IMR-90 (cell line): ENCODE measurements around the gene CELA1. TPM values are rescaled to one million over a fixed set of nuclear protein-coding genes. Genes with fewer than 3 reads are reported as not detected.
A peak's percentile ranks its signal among the peaks of the same experiment; 100 is the strongest.

Experiments used
- ATAC-seq: fragments of 200-7000 bp; cut with Tn5 transposase; 2 replicates; pipeline ENCODE4 v1.9.1; 2020; ENCODE audit warnings: low read depth, mild to moderate bottlenecking, moderate library complexity
- BruUV-seq: library from RNA; stranded (reverse); fragments of 400-500 nt; replicated peaks from 2 replicates; lab custom pipeline; 2021; lab: Mats Ljungman, UMichigan
- CTCF ChIA-PET: fragments of 300-600 bp; formaldehyde crosslinking; extraction: SDS; loops from one replicate; lab custom pipeline; 2021; ENCODE audit warnings: antibody characterized with exemption; lab: Yijun Ruan, JAX
- POLR2A ChIA-PET: fragments of 300-600 bp; sonication (Branson Sonifier 250); formaldehyde crosslinking; loops from one replicate; lab custom pipeline; 2022; ENCODE audit warnings: antibody characterized with exemption; ENCODE audit not compliant: unreplicated experiment; lab: Charles Lee
- DNase-seq: peaks from one replicate; pipeline ENCODE4 v3.0.0; 2013
- H2AFZ ChIP-seq: replicated peaks from 2 replicates; pipeline ENCODE3; 2013; ENCODE audit warnings: low read length, mild to moderate bottlenecking; ENCODE audit not compliant: poor library complexity
- H2AK5ac ChIP-seq: 2 replicates; pipeline ENCODE4 v1.6.1; 2013; ENCODE audit warnings: low read depth, low read length, inconsistent platforms
- H2AK9ac ChIP-seq: replicated peaks from 2 replicates; pipeline ENCODE3; 2013; ENCODE audit warnings: mild to moderate bottlenecking, low read depth, low read length, moderate library complexity; ENCODE audit not compliant: poor library complexity
- H2BK120ac ChIP-seq: 2 replicates; pipeline ENCODE4 v1.6.1; 2013; ENCODE audit warnings: low read depth, low read length, inconsistent platforms
- H2BK15ac ChIP-seq: 3 replicates; pipeline ENCODE4 v1.6.1; 2013; ENCODE audit warnings: low read depth, low read length, inconsistent platforms
- H2BK20ac ChIP-seq: 2 replicates; pipeline ENCODE4 v1.6.1; 2013; ENCODE audit warnings: low read depth, mild to moderate bottlenecking, inconsistent platforms, low read length, moderate library complexity
- H2BK5ac ChIP-seq: 2 replicates; pipeline ENCODE4 v1.6.1; 2013; ENCODE audit warnings: mild to moderate bottlenecking, low read depth, low read length, inconsistent platforms; ENCODE audit not compliant: poor library complexity, severe bottlenecking
- H3K14ac ChIP-seq: replicated peaks from 2 replicates; pipeline ENCODE4 v1.6.1; 2013; ENCODE audit warnings: low read depth, low read length, inconsistent platforms
- H3K18ac ChIP-seq: 2 replicates; pipeline ENCODE4 v1.6.1; 2013; ENCODE audit warnings: low read depth, low read length, control low read depth
- H3K23ac ChIP-seq: 2 replicates; pipeline ENCODE4 v1.6.1; 2013; ENCODE audit warnings: low read depth, low read length, inconsistent platforms
- H3K27ac ChIP-seq: 2 replicates; pipeline ENCODE4 v1.5.1; 2013; ENCODE audit warnings: mild to moderate bottlenecking, control low read depth, low read length; ENCODE audit not compliant: insufficient read depth
- H3K27me3 ChIP-seq: 2 replicates; pipeline ENCODE4 v1.6.1; 2013; ENCODE audit warnings: low read length; ENCODE audit not compliant: control insufficient read depth, insufficient read depth
- H3K36me3 ChIP-seq: 2 replicates; pipeline ENCODE4 v1.6.1; 2013; ENCODE audit warnings: low read length, mixed read lengths; ENCODE audit not compliant: control insufficient read depth, insufficient read depth
- H3K4ac ChIP-seq: 2 replicates; pipeline ENCODE4 v1.6.1; 2013; ENCODE audit warnings: low read depth, low read length, inconsistent platforms
- H3K4me1 ChIP-seq: 2 replicates; pipeline ENCODE4 v1.6.1; 2013; ENCODE audit warnings: low read length, mixed read lengths; ENCODE audit not compliant: control insufficient read depth, insufficient read depth
- H3K4me2 ChIP-seq: 2 replicates; pipeline ENCODE4 v1.6.1; 2013; ENCODE audit warnings: low read depth, mild to moderate bottlenecking, control low read depth, low read length, moderate library complexity
- H3K4me3 ChIP-seq: 2 replicates; pipeline ENCODE4 v1.5.1; 2013; ENCODE audit warnings: low read depth, mild to moderate bottlenecking, control low read depth, low read length, moderate library complexity; ENCODE audit not compliant: insufficient read depth
- H3K56ac ChIP-seq: 2 replicates; pipeline ENCODE4 v1.6.1; 2013; ENCODE audit warnings: low read length, inconsistent platforms; ENCODE audit not compliant: insufficient read depth; ENCODE audit errors: extremely low read depth
- H3K79me1 ChIP-seq, 2 experiments: 2 replicates each; pipeline ENCODE4 v1.6.1; 2013; ENCODE audit warnings: low read length in 2 of 2, inconsistent platforms in 1 of 2, low read depth in 1 of 2
- H3K9ac ChIP-seq: 2 replicates; pipeline ENCODE4 v1.6.1; 2013; ENCODE audit warnings: low read depth, low read length, control low read depth
- H3K9me1 ChIP-seq: 2 replicates; pipeline ENCODE4 v1.6.1; 2013; ENCODE audit warnings: low read length, inconsistent platforms; ENCODE audit not compliant: insufficient read depth
- H3K9me3 ChIP-seq: 2 replicates; pipeline ENCODE4 v1.6.1; 2013; ENCODE audit warnings: low read length; ENCODE audit not compliant: control insufficient read depth, insufficient read depth
- H4K20me1 ChIP-seq: 2 replicates; pipeline ENCODE4 v1.6.1; 2013; ENCODE audit warnings: low read length, inconsistent platforms; ENCODE audit not compliant: insufficient read depth
- H4K5ac ChIP-seq: 2 replicates; pipeline ENCODE4 v1.6.1; 2013; ENCODE audit warnings: mild to moderate bottlenecking, low read depth, low read length, control low read depth
- H4K8ac ChIP-seq, 2 experiments: 2 replicates each; pipeline ENCODE4 v1.6.1; 2013; ENCODE audit warnings: low read depth in 2 of 2, low read length in 2 of 2, control low read depth in 1 of 2, inconsistent platforms in 1 of 2
- H4K91ac ChIP-seq: 2 replicates; pipeline ENCODE4 v1.6.1; 2013; ENCODE audit warnings: low read depth, low read length, inconsistent platforms; ENCODE audit not compliant: insufficient read depth
- BHLHE40 ChIP-seq: fragments of 150-350 bp; IDR thresholded peaks from 2 replicates; pipeline ENCODE4 v1.6.1; 2016; ENCODE audit warnings: mild to moderate bottlenecking, low read depth, low read length
- CEBPB ChIP-seq: IDR thresholded peaks from 2 replicates; pipeline ENCODE4 v1.6.1; 2012; ENCODE audit warnings: low read depth, low read length, improper control_type of control experiment
- CHD1 ChIP-seq: IDR thresholded peaks from 2 replicates; pipeline ENCODE4 v1.6.1; 2012; ENCODE audit warnings: low read depth, low read length, improper control_type of control experiment
- CTCF ChIP-seq: conservative IDR thresholded peaks from 2 replicates; pipeline ENCODE4 v1.5.1; 2012; ENCODE audit warnings: mild to moderate bottlenecking, low read depth, low read length, improper control_type of control experiment
- FOS ChIP-seq: fragments of 150-350 bp; IDR thresholded peaks from 2 replicates; pipeline ENCODE4 v1.6.1; 2016; ENCODE audit warnings: low read depth, low read length
- MAFK ChIP-seq: IDR thresholded peaks from 2 replicates; pipeline ENCODE4 v1.6.1; 2012; ENCODE audit warnings: low read depth, low read length, improper control_type of control experiment
- MAZ ChIP-seq: IDR thresholded peaks from 2 replicates; pipeline ENCODE4 v1.6.1; 2012; ENCODE audit warnings: low read depth, mild to moderate bottlenecking, low read length, improper control_type of control experiment, moderate library complexity, borderline replicate concordance
- MXI1 ChIP-seq: IDR thresholded peaks from 2 replicates; pipeline ENCODE4 v1.6.1; 2012; ENCODE audit warnings: low read depth, mild to moderate bottlenecking, low read length, moderate library complexity, borderline replicate concordance
- NFE2L2 ChIP-seq: fragments of 150-350 bp; IDR thresholded peaks from 2 replicates; pipeline ENCODE4 v1.6.1; 2016; ENCODE audit warnings: low read depth, mild to moderate bottlenecking, low read length
- POLR2A ChIP-seq: IDR thresholded peaks from 2 replicates; pipeline ENCODE4 v1.6.1; 2012; ENCODE audit warnings: mild to moderate bottlenecking, low read depth, low read length
- RAD21 ChIP-seq: IDR thresholded peaks from 2 replicates; pipeline ENCODE4 v1.6.1; 2012; ENCODE audit warnings: low read length, improper control_type of control experiment
- RCOR1 ChIP-seq: IDR thresholded peaks from 2 replicates; pipeline ENCODE4 v1.6.1; 2012; ENCODE audit warnings: mild to moderate bottlenecking, low read length, improper control_type of control experiment; ENCODE audit not compliant: insufficient replicate concordance
- RFX5 ChIP-seq: IDR thresholded peaks from 2 replicates; pipeline ENCODE4 v1.8.0; 2012; ENCODE audit warnings: low read depth, mild to moderate bottlenecking, low read length, moderate library complexity
- SMC3 ChIP-seq: fragments of 150-350 bp; IDR thresholded peaks from 2 replicates; pipeline ENCODE4 v1.6.1; 2016; ENCODE audit warnings: low read depth, mild to moderate bottlenecking, antibody characterized with exemption, low read length, moderate library complexity
- WGBS, 2 experiments: methylation state at CpG; one replicate each; pipeline versions ENCODE4 v1.1.5 to v1.1.7; 2013; ENCODE audit warnings: missing lambda C conversion rate in 2 of 2; ENCODE audit not compliant: insufficient read length in 1 of 2; ENCODE audit errors: extremely low coverage in 2 of 2; 5-methylcytosine and 5-hydroxymethylcytosine counted together
- dilution Hi-C: fragments of 300-500 bp; cut with HindIII; formaldehyde crosslinking; loops from one replicate; pipeline ENCODE4 v1.14.3; 2018; ENCODE audit warnings: low sequenced_read_pairs; ENCODE audit not compliant: unreplicated experiment
- in situ Hi-C: fragments of 300-500 bp; cut with MboI; formaldehyde crosslinking; loops from 3 replicates; pipeline ENCODE4 v1.14.3; 2019; ENCODE audit warnings: low sequenced_read_pairs, inconsistent platforms, mixed read lengths
- intact Hi-C: fragments of 100-400 bp; cut with micrococcal nuclease; formaldehyde crosslinking; loops from 2 replicates; pipeline ENCODE4 v1.10.0; 2022
- polyA plus RNA-seq, 3 experiments: library from polyadenylated mRNA; depleted of rRNA; stranded (reverse); fragments of >200 nt; gene quantifications; 2 replicates each; pipeline ENCODE4 v1.2.3, GENCODE V29; 2012; ENCODE audit warnings: low replicate concordance in 1 of 3
- total RNA-seq: library from RNA; depleted of rRNA; stranded (reverse); fragments of >200 nt; gene quantifications from 2 replicates; pipeline ENCODE4 v1.2.3, GENCODE V29; 2012
- TF ChIP-seq, protein P1 (sequence below): fragments of 150-350 bp; IDR thresholded peaks from 2 replicates; pipeline ENCODE4 v1.6.1; 2016; ENCODE audit warnings: low read depth, mild to moderate bottlenecking, low read length, moderate library complexity, borderline replicate concordance
- TF ChIP-seq, protein P2 (sequence below): fragments of 150-350 bp; IDR thresholded peaks from 2 replicates; pipeline ENCODE4 v1.6.1; 2017; ENCODE audit warnings: mild to moderate bottlenecking, antibody characterized with exemption, low read length, low read depth

The CELA1 gene
- total and polyA plus RNA-seq, 2 of the 4 experiments (the other 2 are of a cell fraction): not detected

DNA sequence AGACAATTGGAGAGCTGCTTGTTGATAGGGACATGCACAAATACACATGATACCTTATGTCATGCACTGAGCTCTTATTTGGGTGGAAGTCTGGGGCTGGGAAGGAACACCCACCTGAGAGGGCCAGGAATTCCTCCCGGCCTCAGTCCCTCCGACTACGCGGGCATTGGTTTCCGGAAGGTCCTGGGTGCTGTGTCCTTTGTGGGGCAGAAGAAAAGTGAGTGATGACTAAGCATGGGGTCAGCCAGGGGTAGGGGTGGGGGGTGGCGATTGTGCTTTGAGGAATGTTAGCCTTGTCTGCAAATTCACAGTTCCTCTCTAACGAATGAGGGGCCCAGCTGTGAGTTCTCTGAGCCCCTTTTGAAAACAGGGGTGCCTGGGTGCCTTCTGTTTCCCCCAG, 798 bp downstream of the CELA1 start:
- Histone ChIP-seq H2AK5ac (0 out of 2 replicates have a peak overlapping the region, but pooled peaks have one; percentile 21), H2BK20ac (no peak overlapping the region), H4K5ac (no peak overlapping the region), H3K4me1 (peaks cover 4% of the 10 kb centered on the region), H4K8ac (peak overlapping the region in 1 of 2 experiments; percentile 27; a peak in 1 of 4 replicates), H3K56ac (no peak overlapping the region), H2BK5ac (no peak overlapping the region), H4K91ac (no peak overlapping the region), H3K4me2 (no peak overlapping the region), H3K9ac (no peak overlapping the region), H2AFZ (peak overlapping the region; percentile 56), H3K9me3 (no peaks in the 10 kb centered on the region), H3K9me1 (peaks cover 2% of the 10 kb centered on the region; the same call in 1 of the 2 replicates), H3K23ac (no peak overlapping the region), H3K14ac (peak overlapping the region; percentile 25; the same call in 1 of the 2 replicates), H3K4ac (peak overlapping the region; percentile 32; the same call in 1 of the 2 replicates), H4K20me1 (no peaks in the 10 kb centered on the region), H3K4me3 (no peak overlapping the region), H3K27me3 (no peaks in the 10 kb centered on the region), H2BK120ac (no peak overlapping the region), H3K79me1 (no peaks in the 10 kb centered on the region), H2AK9ac (peak overlapping the region; percentile 11), H3K36me3 (no peaks in the 10 kb centered on the region), H3K27ac (no peak overlapping the region), H3K18ac (no peak overlapping the region), H2BK15ac (no peak overlapping the region)
- intact Hi-C loops: loop anchor here (10.0 kb wide), 1 partner anchor 261 kb away; the partner anchor contains the start of gene CSRNP2
- no peak for TF ChIP-seq CEBPB
- no peak for TF ChIP-seq RFX5
- TF ChIP-seq CHD1: no peak
- no peak for TF ChIP-seq MAFK
- TF ChIP-seq SMC3: no peak
- TF ChIP-seq NFE2L2: no peak
- no peak for TF ChIP-seq MXI1
- TF ChIP-seq FOS: no peak
- TF ChIP-seq POLR2A: no peak
- TF ChIP-seq, protein P1, sequence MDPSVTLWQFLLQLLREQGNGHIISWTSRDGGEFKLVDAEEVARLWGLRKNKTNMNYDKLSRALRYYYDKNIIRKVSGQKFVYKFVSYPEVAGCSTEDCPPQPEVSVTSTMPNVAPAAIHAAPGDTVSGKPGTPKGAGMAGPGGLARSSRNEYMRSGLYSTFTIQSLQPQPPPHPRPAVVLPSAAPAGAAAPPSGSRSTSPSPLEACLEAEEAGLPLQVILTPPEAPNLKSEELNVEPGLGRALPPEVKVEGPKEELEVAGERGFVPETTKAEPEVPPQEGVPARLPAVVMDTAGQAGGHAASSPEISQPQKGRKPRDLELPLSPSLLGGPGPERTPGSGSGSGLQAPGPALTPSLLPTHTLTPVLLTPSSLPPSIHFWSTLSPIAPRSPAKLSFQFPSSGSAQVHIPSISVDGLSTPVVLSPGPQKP: no peak
- TF ChIP-seq, protein P2, sequence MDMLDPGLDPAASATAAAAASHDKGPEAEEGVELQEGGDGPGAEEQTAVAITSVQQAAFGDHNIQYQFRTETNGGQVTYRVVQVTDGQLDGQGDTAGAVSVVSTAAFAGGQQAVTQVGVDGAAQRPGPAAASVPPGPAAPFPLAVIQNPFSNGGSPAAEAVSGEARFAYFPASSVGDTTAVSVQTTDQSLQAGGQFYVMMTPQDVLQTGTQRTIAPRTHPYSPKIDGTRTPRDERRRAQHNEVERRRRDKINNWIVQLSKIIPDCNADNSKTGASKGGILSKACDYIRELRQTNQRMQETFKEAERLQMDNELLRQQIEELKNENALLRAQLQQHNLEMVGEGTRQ: no peak
- TF ChIP-seq RAD21: no peak
- TF ChIP-seq MAZ: no peak
- no peak for TF ChIP-seq BHLHE40
- TF ChIP-seq CTCF: no peak
- TF ChIP-seq RCOR1: no peak
- ATAC-seq (no peak; the same call in 1 of the 2 replicates), DNase-seq (peak; percentile 16)
- in situ Hi-C loops: loop anchor here (10.0 kb wide), 2 partner anchors 261 to 521 kb away; partner anchors contain the start of gene CSRNP2
- no CpG with 5 or more reads among the region's 7 CpGs for WGBS, 2 experiments
- dilution Hi-C loops: no loop called here
- no TSS peak for BruUV-seq
- POLR2A ChIA-PET: no interaction called here
- CTCF ChIA-PET: interaction anchor here (0.6 kb wide), 1 partner anchor 40 kb away, joined by 4 read pairs; no protein-coding TSS in a partner anchor
